Panc1 (cell line): ENCODE data around the gene USP50.

Source experiments
- SIN3A ChIP-seq: IDR thresholded peaks from 2 replicates; pipeline ENCODE4 v1.6.1; 2012; ENCODE audit warnings: low read depth, mild to moderate bottlenecking, low read length, moderate library complexity, borderline replicate concordance; ENCODE audit not compliant: insufficient read depth
- TF ChIP-seq, protein P1 (sequence below): fragments of 450-650 bp; IDR thresholded peaks from 2 replicates; pipeline ENCODE4 v1.5.1; 2017; ENCODE audit warnings: mild to moderate bottlenecking

DNA sequence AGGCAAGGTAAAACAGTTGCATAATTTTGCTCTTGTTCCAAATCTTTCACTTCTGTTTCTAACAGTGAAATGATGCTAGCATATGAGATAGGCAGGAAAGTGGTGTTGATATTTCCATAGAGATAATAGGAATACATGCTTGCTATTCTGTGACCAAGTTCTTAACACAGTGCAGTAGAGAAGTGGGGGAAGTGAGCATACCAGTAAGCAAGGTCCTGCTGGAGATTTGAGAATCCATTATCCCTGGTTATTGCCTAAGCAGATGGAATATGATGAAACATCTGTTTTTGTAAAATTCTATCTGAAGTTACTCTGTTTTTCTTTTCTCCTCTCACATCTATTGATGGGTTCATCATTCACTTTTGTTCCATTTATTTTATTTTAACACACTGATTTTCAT, 93.5 kb downstream of the USP50 start:
- TF ChIP-seq, protein P1, sequence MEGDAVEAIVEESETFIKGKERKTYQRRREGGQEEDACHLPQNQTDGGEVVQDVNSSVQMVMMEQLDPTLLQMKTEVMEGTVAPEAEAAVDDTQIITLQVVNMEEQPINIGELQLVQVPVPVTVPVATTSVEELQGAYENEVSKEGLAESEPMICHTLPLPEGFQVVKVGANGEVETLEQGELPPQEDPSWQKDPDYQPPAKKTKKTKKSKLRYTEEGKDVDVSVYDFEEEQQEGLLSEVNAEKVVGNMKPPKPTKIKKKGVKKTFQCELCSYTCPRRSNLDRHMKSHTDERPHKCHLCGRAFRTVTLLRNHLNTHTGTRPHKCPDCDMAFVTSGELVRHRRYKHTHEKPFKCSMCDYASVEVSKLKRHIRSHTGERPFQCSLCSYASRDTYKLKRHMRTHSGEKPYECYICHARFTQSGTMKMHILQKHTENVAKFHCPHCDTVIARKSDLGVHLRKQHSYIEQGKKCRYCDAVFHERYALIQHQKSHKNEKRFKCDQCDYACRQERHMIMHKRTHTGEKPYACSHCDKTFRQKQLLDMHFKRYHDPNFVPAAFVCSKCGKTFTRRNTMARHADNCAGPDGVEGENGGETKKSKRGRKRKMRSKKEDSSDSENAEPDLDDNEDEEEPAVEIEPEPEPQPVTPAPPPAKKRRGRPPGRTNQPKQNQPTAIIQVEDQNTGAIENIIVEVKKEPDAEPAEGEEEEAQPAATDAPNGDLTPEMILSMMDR, result no peak
- TF ChIP-seq SIN3A, result no peak
